ENCODE data around the gene SSC4D.

DNA sequence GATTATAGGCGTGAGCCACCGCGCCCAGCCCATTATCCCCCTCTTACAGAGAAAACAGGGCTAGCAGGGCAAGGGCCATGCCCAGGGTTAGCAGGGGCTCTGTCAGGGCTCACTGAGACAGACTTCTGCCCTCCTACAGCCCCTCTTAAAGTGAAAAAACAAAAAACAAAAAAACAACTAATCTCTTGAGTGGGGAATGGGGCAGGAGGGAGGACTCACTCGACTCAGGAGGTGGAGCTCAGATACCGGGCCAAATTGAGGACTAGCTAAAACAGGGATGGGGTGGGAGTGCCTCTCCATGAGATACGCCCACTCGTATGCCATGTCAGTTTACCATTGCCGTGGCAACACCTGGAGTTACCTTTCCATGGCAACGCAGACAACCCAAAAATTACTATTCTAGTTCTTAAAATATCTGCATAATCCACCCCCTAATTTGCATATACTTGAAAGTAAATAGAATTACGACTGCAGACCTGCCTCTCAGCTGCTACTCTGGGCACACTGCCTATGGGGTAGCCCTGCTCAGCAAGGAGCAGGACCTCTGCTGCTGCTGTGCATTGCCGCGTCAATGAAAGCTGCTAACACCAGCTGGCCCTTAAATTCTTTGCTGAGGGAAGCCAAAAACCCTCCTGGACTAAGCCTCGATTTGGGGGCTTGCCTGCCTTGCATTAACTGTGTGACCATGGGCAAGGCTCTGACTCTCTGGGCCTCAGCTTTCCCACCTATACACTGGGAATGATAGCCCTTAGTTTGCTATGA lies 13.4 kb downstream of the SSC4D start:
- TF ChIP-seq POLR2A (IDR thresholded peaks at IDR 0.05) (no peak), POLR2AphosphoS5 (IDR thresholded peaks at IDR 0.05) (no peak), EP300 (IDR thresholded peaks at IDR 0.05) (no peak)
- TF ChIP-seq, protein P1, sequence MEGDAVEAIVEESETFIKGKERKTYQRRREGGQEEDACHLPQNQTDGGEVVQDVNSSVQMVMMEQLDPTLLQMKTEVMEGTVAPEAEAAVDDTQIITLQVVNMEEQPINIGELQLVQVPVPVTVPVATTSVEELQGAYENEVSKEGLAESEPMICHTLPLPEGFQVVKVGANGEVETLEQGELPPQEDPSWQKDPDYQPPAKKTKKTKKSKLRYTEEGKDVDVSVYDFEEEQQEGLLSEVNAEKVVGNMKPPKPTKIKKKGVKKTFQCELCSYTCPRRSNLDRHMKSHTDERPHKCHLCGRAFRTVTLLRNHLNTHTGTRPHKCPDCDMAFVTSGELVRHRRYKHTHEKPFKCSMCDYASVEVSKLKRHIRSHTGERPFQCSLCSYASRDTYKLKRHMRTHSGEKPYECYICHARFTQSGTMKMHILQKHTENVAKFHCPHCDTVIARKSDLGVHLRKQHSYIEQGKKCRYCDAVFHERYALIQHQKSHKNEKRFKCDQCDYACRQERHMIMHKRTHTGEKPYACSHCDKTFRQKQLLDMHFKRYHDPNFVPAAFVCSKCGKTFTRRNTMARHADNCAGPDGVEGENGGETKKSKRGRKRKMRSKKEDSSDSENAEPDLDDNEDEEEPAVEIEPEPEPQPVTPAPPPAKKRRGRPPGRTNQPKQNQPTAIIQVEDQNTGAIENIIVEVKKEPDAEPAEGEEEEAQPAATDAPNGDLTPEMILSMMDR (IDR thresholded peaks at IDR 0.05): no peak
